Raji (cell line): ENCODE measurements around the gene EEF2.

Experiments
- POLR2A ChIP-seq: IDR thresholded peaks from 2 replicates; pipeline ENCODE4 v1.6.1; 2011; ENCODE audit warnings: low read depth, low read length, control low read depth; ENCODE audit not compliant: insufficient read depth

EEF2 gene

DNA sequence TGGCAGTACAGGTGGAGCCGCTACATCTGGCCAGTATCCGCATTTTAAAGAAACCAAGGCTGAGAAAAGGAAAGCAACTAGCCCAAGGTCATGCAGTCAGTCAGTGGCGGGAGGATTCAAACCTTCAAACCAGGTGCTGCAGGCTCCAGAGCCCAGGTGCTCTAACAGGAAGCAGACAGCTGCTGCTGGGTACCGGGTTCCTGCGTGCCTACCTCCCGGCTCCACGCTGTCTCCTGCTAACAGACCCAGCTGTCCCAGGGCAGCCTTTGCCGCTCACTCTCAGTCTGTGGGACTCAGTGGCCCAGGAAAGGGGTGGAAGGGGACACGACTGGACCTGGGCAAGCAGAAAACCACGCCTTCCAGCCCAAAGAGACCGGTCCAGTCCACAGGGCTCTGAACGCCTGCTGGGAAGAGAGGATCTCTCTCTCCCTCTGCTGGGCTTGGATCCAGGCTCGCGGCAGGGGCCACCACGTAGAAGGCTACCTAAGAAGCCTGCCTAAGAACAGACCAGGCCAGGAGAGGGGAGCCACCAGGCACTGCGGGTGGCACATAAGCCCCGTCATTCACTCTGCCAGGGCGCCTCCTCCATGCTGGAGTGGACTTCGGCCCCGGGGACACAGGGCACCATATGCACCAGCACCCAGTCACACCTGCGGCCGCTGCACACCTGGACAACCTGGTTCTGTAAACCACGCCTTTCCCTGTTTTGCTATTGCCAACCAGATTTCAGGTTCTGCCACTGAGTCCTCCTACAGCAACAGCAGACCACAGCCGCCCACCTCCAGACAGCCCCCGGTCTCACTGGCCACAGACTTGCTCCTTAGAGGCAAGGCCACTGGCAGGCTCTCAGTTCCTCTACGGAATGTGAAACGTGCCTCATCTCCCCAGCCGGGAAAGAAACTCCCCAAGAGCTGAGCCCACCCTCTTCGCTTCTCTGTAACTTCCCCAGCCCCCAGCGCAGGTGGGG is 18.9 kb downstream of the EEF2 start:
- TF ChIP-seq POLR2A = no peak

DNA sequence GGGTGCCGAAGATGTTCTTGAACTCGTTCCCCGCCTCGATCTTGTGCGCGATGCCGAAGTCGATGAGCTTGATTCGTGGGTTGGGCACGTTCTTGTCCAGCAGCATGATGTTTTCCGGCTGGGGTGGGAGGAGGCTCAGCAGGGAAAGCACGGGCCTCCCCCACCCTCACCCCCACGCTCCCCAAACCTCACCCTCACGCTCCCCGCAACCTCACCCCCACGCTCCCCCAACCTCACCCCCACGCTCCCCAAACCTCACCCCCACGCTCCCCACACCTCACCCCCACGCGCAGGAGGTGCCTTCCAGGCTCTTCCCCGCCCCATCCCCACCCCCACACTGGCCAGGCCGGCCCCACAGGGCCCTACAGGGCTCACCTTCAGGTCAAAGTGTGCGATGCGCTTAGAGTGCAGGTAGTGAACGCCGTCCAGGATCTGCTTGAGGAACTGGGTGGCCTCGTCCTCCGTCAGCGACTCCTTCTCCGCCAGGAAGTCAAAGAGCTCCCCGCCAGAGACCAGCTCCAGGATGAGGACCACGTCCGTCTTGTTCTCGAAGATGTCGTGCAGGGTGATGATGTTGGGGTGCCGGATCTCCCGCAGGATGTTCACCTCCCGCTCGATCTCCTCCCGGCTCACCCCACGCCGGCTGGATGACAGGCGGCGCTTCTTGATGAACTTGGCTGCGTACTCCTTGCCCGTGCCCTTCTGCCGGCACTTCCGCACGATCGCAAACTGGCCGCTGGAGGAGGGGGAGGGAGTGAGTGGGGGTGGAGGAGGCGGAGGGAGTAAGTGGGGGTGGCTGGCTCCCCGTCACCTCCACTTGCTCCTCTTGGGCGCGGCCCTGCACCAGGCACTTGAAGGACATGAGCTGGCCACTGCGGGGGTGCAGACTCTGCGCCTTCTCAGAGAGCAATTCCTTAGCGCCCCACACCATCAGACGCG is 20.7 kb downstream of the EEF2 start:
- TF ChIP-seq POLR2A = no peak

DNA sequence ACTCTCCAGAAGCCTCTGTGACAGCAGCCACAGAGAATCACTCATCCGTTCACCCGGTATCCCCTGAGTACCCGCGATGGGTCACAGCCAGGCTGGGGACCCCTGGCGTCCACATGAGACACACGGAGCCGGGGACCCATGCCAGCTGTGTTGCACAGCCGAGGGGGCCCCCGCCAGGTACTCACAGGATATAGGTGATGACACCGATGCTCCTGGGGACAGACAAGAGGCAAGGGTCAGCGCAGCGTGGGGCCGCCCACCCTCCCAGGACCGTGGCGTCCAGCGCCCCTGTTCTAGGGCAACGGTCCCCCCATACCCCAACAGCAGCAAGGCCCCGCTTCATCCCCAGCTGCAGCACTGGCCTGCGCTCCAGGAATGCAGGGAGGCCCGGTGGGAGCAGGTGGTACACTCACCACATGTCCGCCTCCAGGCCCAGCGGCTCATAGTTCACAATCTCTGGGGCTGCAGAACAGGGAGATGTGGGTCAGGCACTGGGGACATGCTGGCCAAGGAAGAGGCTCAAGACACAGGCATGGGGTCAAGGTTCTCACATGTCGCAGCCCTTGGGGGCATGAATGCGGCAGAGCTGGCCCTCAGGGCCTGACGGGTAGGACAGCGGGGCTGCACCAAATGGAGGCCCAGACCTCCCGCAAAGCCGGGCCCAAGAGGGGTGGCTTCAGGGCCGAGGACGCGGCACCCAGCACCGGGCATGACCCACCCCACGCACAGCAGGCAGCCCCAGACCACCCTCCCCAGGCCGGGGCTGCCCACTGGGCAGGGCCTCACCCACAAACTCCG is 21.6 kb downstream of the EEF2 start:
- no peak for TF ChIP-seq POLR2A

DNA sequence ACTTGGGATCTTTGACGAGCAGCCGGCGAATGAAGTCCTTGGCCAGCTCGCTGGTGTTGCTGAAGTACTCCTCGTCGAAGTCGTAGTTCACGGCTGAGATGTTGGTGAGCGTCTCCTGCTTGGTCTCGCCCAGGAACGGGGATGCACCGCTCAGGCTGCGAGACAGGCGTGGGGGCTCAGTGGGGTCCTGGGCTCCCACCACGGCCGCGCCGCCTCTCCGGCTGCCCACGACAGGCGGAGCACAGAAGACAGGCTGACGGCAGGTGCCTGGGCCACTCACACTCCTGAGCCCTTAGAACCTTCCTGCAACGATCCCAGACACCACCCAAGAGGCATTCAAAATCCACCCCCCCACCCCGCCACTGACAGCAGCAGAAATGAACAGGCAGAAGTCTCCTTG is 24.3 kb downstream of the EEF2 start:
- TF ChIP-seq POLR2A = no peak

DNA sequence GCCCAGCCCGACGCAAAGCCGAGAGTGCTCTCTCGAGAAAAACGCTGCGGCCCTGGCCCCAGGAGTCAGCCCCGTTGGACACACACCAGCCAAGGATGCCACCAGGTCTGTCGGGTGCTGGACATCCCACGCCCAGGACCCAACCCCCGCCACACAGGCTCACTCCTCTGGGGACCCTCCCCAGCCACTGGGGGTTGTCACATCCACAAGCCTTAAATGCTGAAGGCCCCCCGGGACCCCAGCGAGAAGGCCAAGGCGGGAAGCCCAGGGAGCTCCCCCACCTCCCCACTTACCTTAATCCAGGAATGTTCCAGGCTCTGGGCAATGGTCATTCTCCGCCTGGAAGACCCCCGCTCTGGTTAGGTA is 25.5 kb downstream of the EEF2 start:
- no peak for TF ChIP-seq POLR2A

DNA sequence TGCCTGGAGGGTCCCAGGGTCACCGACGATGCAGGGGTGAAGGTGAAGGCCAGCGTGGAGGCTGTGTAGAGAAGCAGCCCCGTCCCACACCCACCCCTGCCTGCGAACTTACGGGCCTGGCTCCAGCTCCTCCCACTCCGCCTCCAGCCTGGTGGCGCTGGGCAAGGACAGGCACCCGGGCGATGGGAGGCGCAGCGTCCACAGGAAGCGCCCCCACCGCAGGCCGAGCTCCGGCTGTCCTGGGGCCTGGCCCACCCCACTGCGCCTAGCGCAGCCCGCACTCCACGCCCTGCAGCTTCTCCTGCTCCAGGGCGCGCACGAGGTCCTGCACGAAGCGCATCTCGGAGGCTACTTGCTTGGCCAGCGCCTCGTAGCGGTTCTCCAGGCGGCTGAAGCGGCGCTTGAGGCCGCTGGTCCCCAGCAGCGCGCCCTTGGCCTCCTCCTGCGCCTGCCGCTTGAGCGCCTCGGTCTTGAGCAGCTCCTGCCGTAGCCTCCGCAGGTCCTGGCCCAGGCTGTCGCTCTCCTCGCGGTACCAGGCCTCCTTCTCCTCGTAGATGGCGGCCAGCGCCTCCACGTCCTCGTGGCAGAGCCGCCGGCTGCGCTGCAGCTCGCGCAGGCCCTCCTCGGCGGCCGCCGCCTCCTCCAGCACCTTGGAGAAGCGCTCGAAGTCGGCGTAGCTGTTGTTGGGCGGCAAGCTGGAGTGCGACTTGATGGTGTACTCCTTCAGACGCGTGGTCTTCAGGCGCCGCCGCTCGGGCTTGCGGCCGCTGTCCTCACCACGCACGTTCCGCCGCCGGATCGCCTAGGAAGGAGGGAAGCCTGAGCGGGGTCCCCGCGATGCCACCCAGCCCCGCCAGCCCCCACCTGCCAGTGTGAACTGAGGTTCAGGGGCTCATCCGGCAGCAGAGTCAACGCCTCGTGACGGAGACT is 26.2 kb downstream of the EEF2 start:
- no peak for TF ChIP-seq POLR2A

DNA sequence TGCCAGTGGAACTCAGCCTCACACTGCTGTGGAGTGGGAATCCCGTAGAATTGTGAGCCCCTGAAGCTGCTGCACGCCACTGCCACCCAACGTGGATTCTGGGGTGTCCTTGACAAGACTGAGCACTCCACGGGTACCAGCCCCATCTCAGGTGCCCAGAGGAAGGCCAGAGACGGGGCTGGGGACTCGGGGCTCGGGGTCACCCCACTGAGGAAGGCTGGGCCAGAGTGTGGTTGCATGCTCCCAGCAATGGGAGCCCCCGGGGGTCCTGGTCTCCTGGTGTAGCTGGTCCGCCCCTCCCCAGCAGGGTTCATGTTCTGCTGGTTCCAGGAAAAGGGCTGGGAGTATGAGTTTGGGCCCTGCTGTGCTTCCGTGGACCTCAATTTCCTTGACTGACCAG is 29.6 kb downstream of the EEF2 start:
- TF ChIP-seq POLR2A = no peak

DNA sequence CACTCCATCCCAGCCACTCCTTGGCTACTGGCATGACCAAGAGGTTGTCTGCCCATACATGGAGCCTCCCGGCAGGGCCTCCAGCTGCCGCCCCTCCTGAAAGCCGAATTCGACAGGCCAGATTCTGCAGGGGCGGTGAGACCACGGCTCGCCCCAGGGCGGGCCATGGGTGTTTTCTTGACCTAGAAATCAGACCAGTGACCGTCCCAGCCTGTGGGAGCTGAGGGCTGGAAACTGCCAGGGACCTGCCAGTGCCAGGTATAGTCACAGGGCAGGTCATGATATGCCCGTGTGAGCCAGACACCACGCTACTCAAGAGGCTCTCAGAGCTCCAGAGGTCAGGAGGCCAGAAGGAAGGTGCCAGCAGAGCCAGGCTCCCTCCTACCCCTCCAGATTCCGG is 31.2 kb downstream of the EEF2 start:
- TF ChIP-seq POLR2A = no peak

DNA sequence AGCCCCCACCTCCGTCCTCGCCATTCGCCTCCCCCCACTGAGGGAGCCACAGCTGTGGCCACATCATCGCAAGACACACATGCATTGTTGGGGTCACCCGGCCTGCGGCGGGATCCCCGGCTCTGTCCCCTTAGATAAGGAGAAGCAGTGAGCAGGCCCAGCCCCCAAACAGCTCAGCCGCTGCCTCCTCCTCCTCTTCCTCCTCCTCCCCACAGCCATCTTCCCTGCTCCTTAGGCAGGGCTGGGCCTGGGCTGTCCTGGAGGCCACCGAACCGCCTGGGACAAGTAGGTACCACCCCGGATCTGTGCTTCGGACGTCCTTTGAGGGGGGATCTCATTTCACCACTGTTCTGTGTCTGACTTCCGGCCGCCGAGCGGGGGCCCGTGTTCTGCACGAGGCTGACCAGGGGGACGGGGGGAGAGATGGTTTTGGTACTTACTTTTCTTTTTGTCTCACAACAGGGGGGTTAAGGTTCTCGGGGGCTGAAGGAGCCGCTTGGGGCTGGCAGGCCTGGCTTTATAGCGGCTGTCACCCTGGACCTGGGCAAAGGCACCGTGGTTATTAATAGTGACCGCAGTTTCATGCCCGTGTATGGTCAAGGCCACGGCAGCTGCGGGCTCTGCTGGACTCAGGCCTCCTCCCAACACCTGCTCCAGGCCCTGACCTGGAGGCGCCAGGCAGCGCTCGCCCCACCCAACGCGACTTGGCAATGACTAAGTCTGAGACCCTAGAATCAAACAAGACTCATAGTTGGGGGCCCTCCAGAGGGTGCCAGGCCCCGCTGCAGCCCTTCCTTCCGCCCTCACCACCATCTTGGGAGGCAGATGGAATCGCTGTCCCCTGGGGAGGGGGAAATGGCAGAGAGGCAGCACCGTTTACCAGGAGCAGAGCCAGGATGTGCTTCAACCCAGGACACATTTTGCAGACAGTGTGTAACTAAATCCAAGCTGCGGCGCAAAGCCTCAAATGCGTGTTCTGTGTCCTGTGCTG is 34.1 kb downstream of the EEF2 start:
- TF ChIP-seq POLR2A = no peak

DNA sequence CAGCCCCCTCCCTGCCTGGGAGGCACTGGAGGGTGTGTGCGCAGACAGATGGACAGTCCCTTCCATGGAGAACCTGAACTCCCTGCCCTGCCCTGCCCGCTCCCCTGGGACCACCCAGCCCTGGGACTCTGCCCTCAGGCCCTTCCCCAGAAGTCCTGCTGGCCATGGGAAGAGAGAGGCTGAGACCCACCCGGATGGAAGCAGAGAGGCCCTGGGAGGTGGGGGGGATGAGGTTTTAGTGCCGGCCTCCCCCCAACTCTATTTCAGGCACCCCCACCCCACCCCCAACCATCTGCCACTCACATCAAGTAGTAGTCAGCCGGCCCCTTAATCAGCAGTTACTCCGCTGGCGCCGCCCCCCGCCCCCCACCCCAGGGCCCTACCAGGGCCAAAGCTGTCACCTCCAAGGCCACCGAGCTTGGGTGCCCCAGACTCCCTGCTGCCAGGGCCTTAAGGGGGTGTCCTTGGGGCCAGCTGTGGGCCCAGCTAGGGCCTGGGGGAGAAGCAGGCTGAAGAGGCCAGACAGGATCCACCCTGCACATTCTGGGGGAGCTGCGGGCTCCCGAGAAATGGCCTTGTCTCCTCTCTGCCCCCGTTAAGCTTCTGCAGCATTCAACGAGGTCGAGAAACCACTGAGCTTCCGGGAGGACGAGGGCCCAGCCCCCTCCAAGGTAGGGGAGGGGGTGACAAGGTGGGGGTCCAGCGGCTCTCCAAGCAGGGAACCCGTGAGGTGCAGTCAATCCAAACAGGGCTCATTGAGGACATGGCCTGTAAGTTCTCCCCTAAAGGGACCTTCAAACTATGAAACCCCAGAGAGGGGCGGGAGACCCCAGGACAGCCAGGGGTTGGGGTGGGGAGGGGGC is 35.0 kb downstream of the EEF2 start:
- no peak for TF ChIP-seq POLR2A

DNA sequence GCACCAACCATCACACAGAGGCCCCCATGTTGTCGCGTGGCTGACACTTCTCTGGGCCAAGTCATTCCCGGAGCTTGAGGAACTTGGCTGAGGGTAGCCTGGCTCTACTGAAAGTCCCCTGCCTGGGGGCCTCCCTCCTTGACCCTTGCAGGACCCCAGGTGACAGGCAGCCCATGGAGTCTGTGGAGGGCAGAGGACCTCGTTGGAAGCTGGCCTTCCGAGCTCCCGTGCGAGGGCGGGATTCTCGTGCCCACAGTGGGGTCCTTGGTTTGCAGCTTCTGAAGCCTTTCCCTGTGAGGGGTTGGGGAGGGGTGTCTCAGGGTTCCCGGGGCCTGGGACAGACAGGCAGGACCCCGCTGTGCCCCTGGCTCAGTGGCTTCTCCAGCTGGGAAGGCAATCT is 36.0 kb downstream of the EEF2 start:
- no peak for TF ChIP-seq POLR2A

DNA sequence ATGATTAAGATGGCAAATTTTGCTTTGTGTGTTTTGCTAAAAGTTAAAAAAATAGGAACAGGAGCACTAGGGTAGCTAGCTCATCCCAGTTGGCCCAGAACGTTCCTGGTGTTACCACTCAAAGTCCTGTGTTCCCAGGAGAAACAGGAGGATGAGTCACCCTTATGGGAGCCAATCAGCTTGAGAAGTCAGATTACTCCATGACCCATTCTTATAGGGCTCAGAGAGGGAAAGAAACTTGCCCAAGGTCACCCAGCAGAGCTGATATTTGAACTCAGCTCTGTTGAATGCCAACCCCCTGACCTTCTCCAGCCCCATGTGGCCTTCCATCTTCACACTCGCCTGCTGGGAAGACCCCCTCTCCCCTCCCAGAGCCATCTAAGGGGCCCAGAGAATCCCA is 39.4 kb downstream of the EEF2 start:
- TF ChIP-seq POLR2A = no peak
